ENCODE data around the gene TSPAN5.

The TSPAN5 gene

GRCh38 chr4:98502031-98502430, 156.4 kb downstream of the TSPAN5 start:
- no peak overlapping the region for H3K27ac ChIP-seq (ENCODE audit: low read depth, low read length)
- no peak overlapping the region for H2AFZ ChIP-seq (ENCODE audit: low read depth, low read length, severe bottlenecking)
- no peaks in the 10 kb centered on the region for H3F3A ChIP-seq (ENCODE audit: insufficient read depth)
- no peak overlapping the region for H3K4me2 ChIP-seq (ENCODE audit: low read depth, low read length, poor library complexity, severe bottlenecking)
- H3K9ac ChIP-seq (ENCODE audit: low read length), result no peak overlapping the region
- TF ChIP-seq EZH2phosphoT487 (conservative IDR thresholded peaks at IDR 0.05; ENCODE audit: low read length), result no peak
- TF ChIP-seq CTCF (IDR thresholded peaks at IDR 0.05; ENCODE audit: insufficient read depth, low read length, poor library complexity, severe bottlenecking), result no peak
- no peak overlapping the region for H3K4me3 ChIP-seq (ENCODE audit: insufficient read depth, low read length, poor library complexity, severe bottlenecking)
- H3K9me3 ChIP-seq (ENCODE audit: insufficient read depth, low read length), result no peaks in the 10 kb centered on the region
- H3K27me3 ChIP-seq (ENCODE audit: low read length), result no peaks in the 10 kb centered on the region
- H3K79me2 ChIP-seq (ENCODE audit: insufficient read depth, low read length), result no peaks in the 10 kb centered on the region
- no peaks in the 10 kb centered on the region for H4K20me1 ChIP-seq (ENCODE audit: low read depth, low read length)
- no peaks in the 10 kb centered on the region for H3K9me2 ChIP-seq (replicated peaks; ENCODE audit: insufficient read depth, low read length)
- H3K36me3 ChIP-seq (ENCODE audit: low read length), result no peaks in the 10 kb centered on the region

- H3K4me3 ChIP-seq (ENCODE audit: insufficient read depth, low read length, poor library complexity, severe bottlenecking), result no peak overlapping the region
- H3K9ac ChIP-seq (ENCODE audit: low read length), result no peak overlapping the region
- H3K4me2 ChIP-seq (ENCODE audit: low read depth, low read length, poor library complexity, severe bottlenecking), result no peak overlapping the region
- H3K27ac ChIP-seq (ENCODE audit: low read depth, low read length), result no peak overlapping the region
- H3K79me2 ChIP-seq (ENCODE audit: insufficient read depth, low read length), result no peaks in the 10 kb centered on the region
- H3K36me3 ChIP-seq (ENCODE audit: low read length), result no peaks in the 10 kb centered on the region
- no peaks in the 10 kb centered on the region for H3K9me3 ChIP-seq (ENCODE audit: insufficient read depth, low read length)
- H3F3A ChIP-seq (ENCODE audit: insufficient read depth), result no peaks in the 10 kb centered on the region
- no peaks in the 10 kb centered on the region for H3K9me2 ChIP-seq (replicated peaks; ENCODE audit: insufficient read depth, low read length)
- TF ChIP-seq EZH2phosphoT487 (conservative IDR thresholded peaks at IDR 0.05; ENCODE audit: low read length), result no peak
- TF ChIP-seq CTCF (IDR thresholded peaks at IDR 0.05; ENCODE audit: insufficient read depth, low read length, poor library complexity, severe bottlenecking), result no peak
- no peaks in the 10 kb centered on the region for H3K27me3 ChIP-seq (ENCODE audit: low read length)
- H4K20me1 ChIP-seq (ENCODE audit: low read depth, low read length), result no peaks in the 10 kb centered on the region
- no peak overlapping the region for H2AFZ ChIP-seq (ENCODE audit: low read depth, low read length, severe bottlenecking)
Observed at GRCh38 chr4:98501383-98501782, 157.0 kb downstream of the TSPAN5 start.

- Histone ChIP-seq H3K4me2 (ENCODE audit: low read depth, low read length, poor library complexity, severe bottlenecking) (no peak overlapping the region), H3K9me2 (replicated peaks; ENCODE audit: insufficient read depth, low read length) (no peaks in the 10 kb centered on the region)
Observed at GRCh38 chr4:98498774-98499173, 159.6 kb downstream of the TSPAN5 start.

More at GRCh38 chr4:98498774-98499173, 159.6 kb downstream of the TSPAN5 start:
- Histone ChIP-seq H3K4me3 (ENCODE audit: insufficient read depth, low read length, poor library complexity, severe bottlenecking) (no peak overlapping the region), H3K9ac (ENCODE audit: low read length) (no peak overlapping the region), H3K36me3 (ENCODE audit: low read length) (no peaks in the 10 kb centered on the region), H3F3A (ENCODE audit: insufficient read depth) (no peaks in the 10 kb centered on the region), H2AFZ (ENCODE audit: low read depth, low read length, severe bottlenecking) (no peak overlapping the region), H3K27me3 (ENCODE audit: low read length) (no peaks in the 10 kb centered on the region), H3K79me2 (ENCODE audit: insufficient read depth, low read length) (no peaks in the 10 kb centered on the region), H4K20me1 (ENCODE audit: low read depth, low read length) (no peaks in the 10 kb centered on the region), H3K9me3 (ENCODE audit: insufficient read depth, low read length) (no peaks in the 10 kb centered on the region), H3K27ac (ENCODE audit: low read depth, low read length) (no peak overlapping the region)
- no peak for TF ChIP-seq CTCF (IDR thresholded peaks at IDR 0.05; ENCODE audit: insufficient read depth, low read length, poor library complexity, severe bottlenecking)
- no peak for TF ChIP-seq EZH2phosphoT487 (conservative IDR thresholded peaks at IDR 0.05; ENCODE audit: low read length)

Measured in SU-DHL-6 (cell line).